Skeletal muscle satellite cell (primary cell): ENCODE data around the gene SLC26A2.
A peak's percentile ranks its signal among the peaks of the same experiment; 100 is the strongest.
"Not testable (repeated sequence)": the region's sequence is repeated elsewhere in the genome, so short reads cannot be mapped to it uniquely, and the experiment has no call there.

Experiments
- H3K27me3 ChIP-seq: 2 replicates; pipeline ENCODE4 v1.7.0; 2013; ENCODE audit warnings: low read length; ENCODE audit not compliant: control insufficient read depth, insufficient read depth
- H3K36me3 ChIP-seq: 2 replicates; pipeline ENCODE4 v1.7.0; 2013; ENCODE audit warnings: mild to moderate bottlenecking, control low read depth, low read length; ENCODE audit not compliant: insufficient read depth
- H3K4me1 ChIP-seq: 2 replicates; pipeline ENCODE4 v1.7.0; 2013; ENCODE audit warnings: low read length; ENCODE audit not compliant: control insufficient read depth, insufficient read depth
- H3K4me2 ChIP-seq: 2 replicates; pipeline ENCODE4 v1.7.0; 2013; ENCODE audit warnings: mild to moderate bottlenecking, low read length
- H3K4me3 ChIP-seq: 2 replicates; pipeline ENCODE4 v1.7.0; 2013; ENCODE audit warnings: low read length
- H3K9ac ChIP-seq: 2 replicates; pipeline ENCODE4 v1.7.0; 2013; ENCODE audit warnings: mild to moderate bottlenecking, low read depth, low read length, moderate library complexity
- H3K9me3 ChIP-seq: replicated peaks from 2 replicates; pipeline ENCODE4 v1.7.0; 2013; ENCODE audit warnings: mild to moderate bottlenecking, control low read depth, low read length

SLC26A2 gene

GRCh38 chr5:149939546-149939945 is 21.0 kb upstream of the SLC26A2 start:
- Histone ChIP-seq H3K4me2 (peak overlapping the region; percentile 69), H3K4me3 (no peak overlapping the region), H3K9me3 (no peaks in the 10 kb centered on the region), H3K27me3 (no peaks in the 10 kb centered on the region), H3K4me1 (peaks cover 43% of the 10 kb centered on the region), H3K9ac (peak overlapping the region; percentile 75), H3K36me3 (no peaks in the 10 kb centered on the region)

- H3K4me2 ChIP-seq: peak overlapping the region; percentile 69
- H3K9ac ChIP-seq: peak overlapping the region; percentile 75
- peaks cover 43% of the 10 kb centered on the region for H3K4me1 ChIP-seq
- H3K9me3 ChIP-seq: no peaks in the 10 kb centered on the region
- H3K27me3 ChIP-seq: no peaks in the 10 kb centered on the region
- no peaks in the 10 kb centered on the region for H3K36me3 ChIP-seq
- no peak overlapping the region for H3K4me3 ChIP-seq
Observed at GRCh38 chr5:149940077-149940574, 20.4 kb upstream of the SLC26A2 start.

GRCh38 chr5:149940941-149941644 is 19.5 kb upstream of the SLC26A2 start:
- Histone ChIP-seq H3K27me3 (no peaks in the 10 kb centered on the region), H3K4me2 (no peak overlapping the region), H3K36me3 (no peaks in the 10 kb centered on the region), H3K4me1 (peaks cover 43% of the 10 kb centered on the region), H3K4me3 (no peak overlapping the region), H3K9me3 (no peaks in the 10 kb centered on the region), H3K9ac (no peak overlapping the region)

GRCh38 chr5:149941795-149942194 is 18.8 kb upstream of the SLC26A2 start:
- H3K36me3 ChIP-seq: no peaks in the 10 kb centered on the region
- no peak overlapping the region for H3K4me2 ChIP-seq
- H3K9me3 ChIP-seq: no peaks in the 10 kb centered on the region
- no peaks in the 10 kb centered on the region for H3K27me3 ChIP-seq
- no peak overlapping the region for H3K4me3 ChIP-seq
- peaks cover 36% of the 10 kb centered on the region for H3K4me1 ChIP-seq
- H3K9ac ChIP-seq: no peak overlapping the region

GRCh38 chr5:149942199-149942598 is 18.4 kb upstream of the SLC26A2 start:
- H3K27me3 ChIP-seq: no peaks in the 10 kb centered on the region
- no peaks in the 10 kb centered on the region for H3K36me3 ChIP-seq
- no peak overlapping the region for H3K4me2 ChIP-seq
- no peak overlapping the region for H3K9ac ChIP-seq
- H3K9me3 ChIP-seq: no peaks in the 10 kb centered on the region
- H3K4me3 ChIP-seq: no peak overlapping the region
- H3K4me1 ChIP-seq: peaks cover 32% of the 10 kb centered on the region

- H3K27me3 ChIP-seq, H3K9me3 ChIP-seq, H3K9ac ChIP-seq, H3K36me3 ChIP-seq, H3K4me3 ChIP-seq, H3K4me2 ChIP-seq: not testable (repeated sequence)
- peaks cover 27% of the 10 kb centered on the region for H3K4me1 ChIP-seq
Observed at GRCh38 chr5:149942741-149943169, 17.8 kb upstream of the SLC26A2 start.

GRCh38 chr5:149943177-149943949 is 17.2 kb upstream of the SLC26A2 start:
- not testable (repeated sequence) for H3K4me2 ChIP-seq, H3K36me3 ChIP-seq, H3K4me3 ChIP-seq, H3K9me3 ChIP-seq, H3K9ac ChIP-seq, H3K27me3 ChIP-seq
- peaks cover 20% of the 10 kb centered on the region for H3K4me1 ChIP-seq

GRCh38 chr5:149944666-149945065 is 15.9 kb upstream of the SLC26A2 start, which contains the start of gene PDE6A:
PDE6A (minus strand) TSS chr5:149944793; CDS start chr5:149944673, 120 bp downstream.
- Histone ChIP-seq H3K4me3 (no peak within 1 kb of the TSS), H3K4me1 (peaks cover 7% of the 10 kb centered on the region), H3K9me3 (no peaks in the 10 kb centered on the region), H3K4me2 (no peak within 1 kb of the TSS), H3K27me3 (no peaks in the 10 kb centered on the region), H3K36me3 (no peaks in the 10 kb centered on the region), H3K9ac (no peak within 1 kb of the TSS)

- no peaks in the 10 kb centered on the region for H3K9me3 ChIP-seq
- no peaks in the 10 kb centered on the region for H3K4me1 ChIP-seq
- no peaks in the 10 kb centered on the region for H3K36me3 ChIP-seq
- H3K4me3 ChIP-seq: no peak overlapping the region
- H3K4me2 ChIP-seq: no peak overlapping the region
- H3K27me3 ChIP-seq: no peaks in the 10 kb centered on the region
- H3K9ac ChIP-seq: no peak overlapping the region
Observed at GRCh38 chr5:149946118-149946517, 14.4 kb upstream of the SLC26A2 start.

GRCh38 chr5:149948993-149949392 is 11.6 kb upstream of the SLC26A2 start:
- Histone ChIP-seq H3K4me1 (no peaks in the 10 kb centered on the region), H3K9ac (no peak overlapping the region), H3K36me3 (no peaks in the 10 kb centered on the region), H3K4me3 (no peak overlapping the region), H3K27me3 (no peaks in the 10 kb centered on the region), H3K4me2 (no peak overlapping the region), H3K9me3 (no peaks in the 10 kb centered on the region)

GRCh38 chr5:149951138-149951749 is 9.3 kb upstream of the SLC26A2 start:
- no peak overlapping the region for H3K4me2 ChIP-seq
- no peaks in the 10 kb centered on the region for H3K9me3 ChIP-seq
- no peak overlapping the region for H3K9ac ChIP-seq
- no peaks in the 10 kb centered on the region for H3K36me3 ChIP-seq
- H3K4me1 ChIP-seq: no peaks in the 10 kb centered on the region
- H3K27me3 ChIP-seq: no peaks in the 10 kb centered on the region
- no peak overlapping the region for H3K4me3 ChIP-seq
